Measurements from ENCODE around the gene CALCOCO1.
A peak's percentile ranks its signal among the peaks of the same experiment; 100 is the strongest.
"Not testable (repeated sequence)": the region's sequence is repeated elsewhere in the genome, so short reads cannot be mapped to it uniquely, and the experiment has no call there.

Gene CALCOCO1

GRCh38 chr12:53733051-53733806 lies 6.0 kb upstream of the CALCOCO1 start:
- Mint-ChIP-seq H3K36me3 (no peaks in the 10 kb centered on the region), H3K27ac (no peak overlapping the region), H3K4me1 (peaks cover 3% of the 10 kb centered on the region in 2 donors), H3K9me3 (no peaks in the 10 kb centered on the region), H3K27me3 (peaks cover 46 to 49% of the 10 kb centered on the region in 2 donors), H3K4me3 (no peak overlapping the region)
- ATAC-seq (replicated peaks), result no peak
- DNase-seq, result no peak

- no peak for ATAC-seq (replicated peaks)
- Mint-ChIP-seq H3K9me3 (no peaks in the 10 kb centered on the region), H3K27me3 (peaks cover 10 to 13% of the 10 kb centered on the region in 2 donors), H3K4me3 (no peak overlapping the region), H3K27ac (no peak overlapping the region), H3K36me3 (peaks cover 0 to 3% of the 10 kb centered on the region in 2 donors), H3K4me1 (peaks cover 15 to 28% of the 10 kb centered on the region in 2 donors)
- DNase-seq, result no peak
Observed at GRCh38 chr12:53729644-53730043, 2.4 kb upstream of the CALCOCO1 start.

GRCh38 chr12:53728206-53728605 lies 954 bp upstream of the CALCOCO1 start:
- DNase-seq, result no peak
- peaks cover 15 to 28% of the 10 kb centered on the region in 2 donors for H3K4me1 Mint-ChIP-seq
- peaks cover 5 to 6% of the 10 kb centered on the region in 2 donors for H3K27me3 Mint-ChIP-seq
- H3K9me3 Mint-ChIP-seq, result no peaks in the 10 kb centered on the region
- H3K36me3 Mint-ChIP-seq, result peaks cover 5 to 16% of the 10 kb centered on the region in 2 donors
- H3K4me3 Mint-ChIP-seq, result peak overlapping the region; percentile 4 to 93
- H3K27ac Mint-ChIP-seq, result peak overlapping the region; percentile 91
- ATAC-seq (replicated peaks), result no peak

- ATAC-seq (replicated peaks) (peak in 1 of 2 donors; percentile 4), DNase-seq (no peak)
- Mint-ChIP-seq H3K36me3 (peaks cover 7 to 22% of the 10 kb centered on the region in 2 donors), H3K27ac (peak overlapping the region; percentile 82), H3K4me3 (peak overlapping the region; percentile 91 to 93), H3K9me3 (no peaks in the 10 kb centered on the region), H3K4me1 (peaks cover 15 to 28% of the 10 kb centered on the region in 2 donors), H3K27me3 (no peaks in the 10 kb centered on the region)
Observed at GRCh38 chr12:53726946-53727309, 324 bp downstream of the CALCOCO1 start.

GRCh38 chr12:53726341-53726740 lies 911 bp downstream of the CALCOCO1 start:
- H3K27ac Mint-ChIP-seq, result peak overlapping the region; percentile 52
- H3K36me3 Mint-ChIP-seq, result peaks cover 7 to 27% of the 10 kb centered on the region in 2 donors
- no peak for ATAC-seq (replicated peaks)

GRCh38 chr12:53725824-53726223 lies 1.4 kb downstream of the CALCOCO1 start:
- ATAC-seq (replicated peaks), result no peak
- peaks cover 7 to 32% of the 10 kb centered on the region in 2 donors for H3K36me3 Mint-ChIP-seq
- DNase-seq, result no peak
- no peaks in the 10 kb centered on the region for H3K9me3 Mint-ChIP-seq
- peak overlapping the region; percentile 32 for H3K27ac Mint-ChIP-seq
- peaks cover 15 to 28% of the 10 kb centered on the region in 2 donors for H3K4me1 Mint-ChIP-seq
- H3K4me3 Mint-ChIP-seq, result peak overlapping the region in 1 of 2 donors; percentile 91
- H3K27me3 Mint-ChIP-seq, result no peaks in the 10 kb centered on the region

More at GRCh38 chr12:53726341-53726740, 911 bp downstream of the CALCOCO1 start:
- Mint-ChIP-seq H3K4me3 (peak overlapping the region; percentile 91 to 93), H3K9me3 (no peaks in the 10 kb centered on the region), H3K27me3 (no peaks in the 10 kb centered on the region), H3K4me1 (peaks cover 15 to 28% of the 10 kb centered on the region in 2 donors)
- DNase-seq, result no peak

GRCh38 chr12:53722450-53723041 lies 4.7 kb downstream of the CALCOCO1 start:
- Mint-ChIP-seq H3K4me3 (no peak overlapping the region), H3K36me3 (peaks cover 15 to 42% of the 10 kb centered on the region in 2 donors), H3K4me1 (peaks cover 13 to 23% of the 10 kb centered on the region in 2 donors), H3K27ac (no peak overlapping the region), H3K27me3 (no peaks in the 10 kb centered on the region), H3K9me3 (no peaks in the 10 kb centered on the region)
- ATAC-seq (replicated peaks), result no peak
- DNase-seq, result no peak

- H3K9me3 Mint-ChIP-seq, result no peaks in the 10 kb centered on the region
- H3K27me3 Mint-ChIP-seq, result no peaks in the 10 kb centered on the region
- DNase-seq (no peak), ATAC-seq (replicated peaks) (no peak)
- no peak overlapping the region for H3K27ac Mint-ChIP-seq
- H3K4me1 Mint-ChIP-seq, result peaks cover 2 to 7% of the 10 kb centered on the region in 2 donors
- no peak overlapping the region for H3K4me3 Mint-ChIP-seq
- H3K36me3 Mint-ChIP-seq, result peaks cover 23 to 54% of the 10 kb centered on the region in 2 donors
Observed at GRCh38 chr12:53720946-53721345, 6.3 kb downstream of the CALCOCO1 start.

- Mint-ChIP-seq H3K36me3 (peaks cover 26 to 58% of the 10 kb centered on the region in 2 donors), H3K27me3 (no peaks in the 10 kb centered on the region), H3K4me3 (no peak overlapping the region), H3K27ac (peak overlapping the region; percentile 15), H3K4me1 (no peaks in the 10 kb centered on the region), H3K9me3 (no peaks in the 10 kb centered on the region)
- ATAC-seq (replicated peaks), result no peak
- DNase-seq, result no peak
Observed at GRCh38 chr12:53719649-53720048, 7.6 kb downstream of the CALCOCO1 start.

GRCh38 chr12:53718567-53718966 lies 8.7 kb downstream of the CALCOCO1 start:
- not testable (repeated sequence) for H3K27ac Mint-ChIP-seq; H3K27me3 Mint-ChIP-seq; H3K9me3 Mint-ChIP-seq; ATAC-seq (replicated peaks); DNase-seq; H3K4me3 Mint-ChIP-seq; H3K4me1 Mint-ChIP-seq
- peaks cover 30 to 55% of the 10 kb centered on the region in 2 donors for H3K36me3 Mint-ChIP-seq

GRCh38 chr12:53717319-53717718 lies 9.9 kb downstream of the CALCOCO1 start:
- Mint-ChIP-seq H3K4me3 (no peak overlapping the region), H3K4me1 (no peaks in the 10 kb centered on the region), H3K36me3 (peaks cover 30 to 54% of the 10 kb centered on the region in 2 donors), H3K9me3 (no peaks in the 10 kb centered on the region), H3K27me3 (no peaks in the 10 kb centered on the region), H3K27ac (no peak overlapping the region)
- no peak for DNase-seq
- ATAC-seq (replicated peaks), result no peak

GRCh38 chr12:53714004-53714403 lies 13.2 kb downstream of the CALCOCO1 start:
- DNase-seq (no peak), ATAC-seq (replicated peaks) (no peak)
- peaks cover 7 to 9% of the 10 kb centered on the region in 2 donors for H3K4me1 Mint-ChIP-seq
- H3K27ac Mint-ChIP-seq, result no peak overlapping the region
- H3K4me3 Mint-ChIP-seq, result no peak overlapping the region
- no peaks in the 10 kb centered on the region for H3K27me3 Mint-ChIP-seq
- H3K36me3 Mint-ChIP-seq, result peaks cover 24 to 39% of the 10 kb centered on the region in 2 donors
- H3K9me3 Mint-ChIP-seq, result no peaks in the 10 kb centered on the region

GRCh38 chr12:53713516-53713915 lies 13.7 kb downstream of the CALCOCO1 start:
- H3K4me1 Mint-ChIP-seq, result peaks cover 7 to 9% of the 10 kb centered on the region in 2 donors
- ATAC-seq (replicated peaks), result no peak
- peak overlapping the region; percentile 87 for H3K27ac Mint-ChIP-seq
- H3K27me3 Mint-ChIP-seq, result no peaks in the 10 kb centered on the region
- H3K36me3 Mint-ChIP-seq, result peaks cover 24 to 39% of the 10 kb centered on the region in 2 donors
- H3K9me3 Mint-ChIP-seq, result no peaks in the 10 kb centered on the region
- DNase-seq, result no peak
- H3K4me3 Mint-ChIP-seq, result no peak overlapping the region

- Mint-ChIP-seq H3K36me3 (peaks cover 24 to 35% of the 10 kb centered on the region in 2 donors), H3K9me3 (no peaks in the 10 kb centered on the region), H3K27me3 (peaks cover 5 to 6% of the 10 kb centered on the region in 2 donors), H3K27ac (no peak overlapping the region), H3K4me1 (peaks cover 7 to 9% of the 10 kb centered on the region in 2 donors), H3K4me3 (no peak overlapping the region)
- DNase-seq, result no peak
- ATAC-seq (replicated peaks), result no peak
Observed at GRCh38 chr12:53712059-53712643, 15.1 kb downstream of the CALCOCO1 start.
